T-cell (primary cell): ENCODE measurements around the gene SNRPA. TPM values are rescaled to one million over a fixed set of nuclear protein-coding genes. Genes with fewer than 3 reads are reported as not detected.

Source experiments
- ATAC-seq, 4 experiments: fragments of 200-7000 bp in 3 of 4; fragments of 150-1000 bp in 1 of 4; cut with Tn5 transposase; replicated peaks in 1 of 4; 1 replicate in 3 of 4; 2 replicates in 1 of 4; pipeline ENCODE4 v1.10.0; 2021; ENCODE audit warnings: moderate library complexity in 3 of 4, mild to moderate bottlenecking in 2 of 4, moderate number of reproducible peaks in 1 of 4
- CTCF ChIA-PET, 2 donors: fragments of 300-600 bp; sonication (Branson Sonifier 250); formaldehyde crosslinking; loops; one replicate each; lab custom pipeline; 2022; ENCODE audit warnings: antibody characterized with exemption in 2 of 2; lab: Charles Lee
- POLR2A ChIA-PET, 2 donors: fragments of 300-600 bp; sonication (Branson Sonifier 250); formaldehyde crosslinking; loops; one replicate each; lab custom pipeline; 2022; ENCODE audit warnings: antibody characterized with exemption in 2 of 2; lab: Charles Lee
- DNase-seq, 35 experiments: peaks; one replicate each; pipeline versions ENCODE4 v3.0.0 to v3.0.0-alpha.2; 2013 to 2023
- H3K27ac ChIP-seq: one replicate; pipeline ENCODE4 v1.5.1; 2013; ENCODE audit warnings: low read length
- H3K27me3 ChIP-seq, 2 experiments: replicated peaks in 1 of 2; 1 replicate in 1 of 2; 2 replicates in 1 of 2; pipeline versions ENCODE4 v1.6.1 to v1.7.0; 2013; ENCODE audit warnings: low read length in 1 of 2, mixed read lengths in 1 of 2; ENCODE audit not compliant: control insufficient read depth in 2 of 2, insufficient read depth in 2 of 2; ENCODE audit errors: extremely low read depth in 1 of 2
- H3K36me3 ChIP-seq, 2 donors: 1 replicate in 1 of 2; 2 replicates in 1 of 2; pipeline versions ENCODE4 v1.6.1 to v1.7.0; 2013; ENCODE audit warnings: low read length in 1 of 2; ENCODE audit not compliant: control insufficient read depth in 2 of 2, insufficient read depth in 1 of 2; ENCODE audit errors: extremely low read depth in 1 of 2
- H3K4me1 ChIP-seq, 2 experiments: 1 replicate in 1 of 2; 2 replicates in 1 of 2; pipeline versions ENCODE4 v1.6.1 to v1.7.0; 2013; ENCODE audit warnings: low read length in 2 of 2, mixed read lengths in 1 of 2; ENCODE audit not compliant: insufficient read depth in 2 of 2, control insufficient read depth in 1 of 2; ENCODE audit errors: extremely low read depth in 1 of 2
- H3K4me3 ChIP-seq, 2 donors: 1 replicate in 1 of 2; 2 replicates in 1 of 2; pipeline versions ENCODE4 v1.5.1 to v1.7.0; 2013; ENCODE audit warnings: mild to moderate bottlenecking in 2 of 2, low read length in 1 of 2, moderate library complexity in 1 of 2; ENCODE audit not compliant: control insufficient read depth in 1 of 2; ENCODE audit errors: extremely low read depth in 1 of 2
- H3K9me3 ChIP-seq: 2 replicates; pipeline ENCODE4 v1.7.0; 2013
- H3K27ac Mint-ChIP-seq, 2 donors: one replicate each; pipeline ENCODE4 v1.8.0; 2020 to 2021; ENCODE audit warnings: mild to moderate bottlenecking in 2 of 2, mixed read lengths in 2 of 2
- H3K27me3 Mint-ChIP-seq, 2 donors: one replicate each; pipeline ENCODE4 v1.8.0; 2021 to 2022; ENCODE audit warnings: mixed read lengths in 2 of 2
- H3K36me3 Mint-ChIP-seq: one replicate; pipeline ENCODE4 v1.8.0; 2021; ENCODE audit warnings: mixed read lengths
- H3K4me1 Mint-ChIP-seq, 3 donors: one replicate each; pipeline ENCODE4 v1.8.0; 2020 to 2022; ENCODE audit warnings: mixed read lengths in 3 of 3, mild to moderate bottlenecking in 1 of 3
- H3K4me3 Mint-ChIP-seq, 3 donors: one replicate each; pipeline ENCODE4 v1.8.0; 2020 to 2022; ENCODE audit warnings: mild to moderate bottlenecking in 3 of 3, mixed read lengths in 3 of 3, moderate library complexity in 3 of 3
- H3K9me3 Mint-ChIP-seq, 3 donors: one replicate each; pipeline ENCODE4 v1.8.0; 2020 to 2022; ENCODE audit warnings: mixed read lengths in 3 of 3
- WGBS: methylation state at CpG from one replicate; pipeline ENCODE4 v1.1.5; 2013; ENCODE audit warnings: missing lambda C conversion rate; ENCODE audit not compliant: insufficient coverage; 5-methylcytosine and 5-hydroxymethylcytosine counted together
- total RNA-seq, 35 experiments: library from RNA in 6 of 35; stranded (reverse) in 6 of 35; fragments of 120-200 nt in 1 of 35; gene quantifications; one replicate each; pipeline versions ENCODE4 v1.2.1 to v1.2.4 and lab custom pipeline; 2013 to 2026

Gene SNRPA
- total RNA-seq, 5 donors from 2014 or later (not counting 1 experiment from before 2014, with no cell fraction given), result 65.2 to 101 (median 79.1) TPM

GRCh38 chr19:40716031-40716481 is 34.9 kb upstream of the SNRPA start:
- Histone ChIP-seq H3K4me1 (peaks cover 32 to 77% of the 10 kb centered on the region in 2 experiments), H3K27ac (peak overlapping the region; percentile 91), H3K9me3 (no peaks in the 10 kb centered on the region), H3K36me3 (peaks cover 0 to 11% of the 10 kb centered on the region in 2 donors), H3K27me3 (no peaks in the 10 kb centered on the region), H3K4me3 (peak overlapping the region; percentile 69 to 90)
- Mint-ChIP-seq H3K4me3 (peak overlapping the region; percentile 80 to 91 (median 90)), H3K36me3 (peaks cover 22% of the 10 kb centered on the region), H3K4me1 (peaks cover 70 to 76% (median 71%) of the 10 kb centered on the region in 3 donors), H3K9me3 (no peaks in the 10 kb centered on the region), H3K27ac (peak overlapping the region; percentile 87 to 90), H3K27me3 (no peaks in the 10 kb centered on the region)
- 10% methylated on average over 2 of the region's 8 CpGs for whole genome bisulfite sequencing
- ChIA-PET CTCF (interaction anchor here in 1 of 2 donors (1.3 kb wide), 1 partner anchor 61 kb away, joined by 3 read pairs; no protein-coding TSS in a partner anchor), POLR2A (interaction anchor here in 1 of 2 donors (1.2 to 1.3 kb wide), 2 partner anchors 35 to 36 kb away, joined by 4 to 5 read pairs; partner anchors contain the start of genes ACTMAP and SNRPA)
- peak in 21 of 35 experiments; percentile 5 to 73 (median 28) for DNase-seq
- peak in 2 of 4 experiments; percentile 4 to 7 for ATAC-seq

GRCh38 chr19:40716482-40717324 is 34.3 kb upstream of the SNRPA start, which contains the start of the genes COQ8B and ITPKC:
Gene COQ8B, minus strand, starts transcription at chr19:40716886. Its CDS starts 2,254 bp downstream, at chr19:40714632.
Gene ITPKC, plus strand, starts transcription at chr19:40717112. Its CDS starts 24 bp downstream, at chr19:40717136.
- H3K4me3 ChIP-seq, result peak within 1 kb of the TSS; percentile 69 to 90
- Mint-ChIP-seq H3K4me1 (peaks cover 68 to 76% (median 69%) of the 10 kb centered on the region in 3 donors), H3K27me3 (no peaks in the 10 kb centered on the region), H3K4me3 (peak within 1 kb of the TSS; percentile 80 to 91 (median 90)), H3K9me3 (no peaks in the 10 kb centered on the region), H3K36me3 (peaks cover 16% of the 10 kb centered on the region), H3K27ac (peak within 1 kb of the TSS; percentile 87 to 90)
- DNase-seq (peak; percentile 97 to 100 (median 100)), ATAC-seq (peak; percentile 72 to 80 (median 76))
- peak within 1 kb of the TSS; percentile 91 for H3K27ac ChIP-seq
- CTCF ChIA-PET, result interaction anchor here in 1 of 2 donors (1.3 kb wide), 1 partner anchor 60 kb away, joined by 3 read pairs; no protein-coding TSS in a partner anchor
- no peaks in the 10 kb centered on the region for H3K27me3 ChIP-seq
- H3K4me1 ChIP-seq, result peaks cover 32 to 79% of the 10 kb centered on the region in 2 experiments
- H3K36me3 ChIP-seq, result peaks cover 0 to 4% of the 10 kb centered on the region in 2 donors
- POLR2A ChIA-PET, result interaction anchor here (1.0 to 1.3 kb wide), 3 partner anchors 34 to 61 kb away, joined by 3 to 5 read pairs (median 4); partner anchors contain the start of genes ACTMAP (in 1 of the 2), RAB4B (in 1 of the 2) and SNRPA (in 1 of the 2)
- no peaks in the 10 kb centered on the region for H3K9me3 ChIP-seq
- under 1% methylated on average over 70 of the region's 76 CpGs for WGBS

- Mint-ChIP-seq H3K27me3 (no peaks in the 10 kb centered on the region), H3K9me3 (no peaks in the 10 kb centered on the region), H3K36me3 (peaks cover 15% of the 10 kb centered on the region), H3K4me3 (peak overlapping the region; percentile 80 to 90 (median 87)), H3K27ac (no peak overlapping the region), H3K4me1 (peaks cover 72 to 80% (median 75%) of the 10 kb centered on the region in 3 donors)
- ChIA-PET POLR2A (interaction anchor here (1.0 to 1.3 kb wide), 3 partner anchors 33 to 61 kb away, joined by 3 to 5 read pairs (median 4); partner anchors contain the start of genes ACTMAP (in 1 of the 2), RAB4B (in 1 of the 2) and SNRPA (in 1 of the 2)), CTCF (interaction anchor here in 1 of 2 donors (1.3 kb wide), 1 partner anchor 60 kb away, joined by 3 read pairs; no protein-coding TSS in a partner anchor)
- peak in 2 of 35 experiments; percentile 15 to 17 for DNase-seq
- peak overlapping the region; percentile 69 to 90 for H3K4me3 ChIP-seq
- no peak for ATAC-seq
- peak overlapping the region; percentile 59 for H3K27ac ChIP-seq
- peaks cover 0 to 3% of the 10 kb centered on the region in 2 donors for H3K36me3 ChIP-seq
- WGBS, result 4% methylated on average over 20 of the region's 20 CpGs
- peaks cover 32 to 82% of the 10 kb centered on the region in 2 experiments for H3K4me1 ChIP-seq
- H3K9me3 ChIP-seq, result no peaks in the 10 kb centered on the region
- H3K27me3 ChIP-seq, result no peaks in the 10 kb centered on the region
Measured at GRCh38 chr19:40717325-40717879, 33.6 kb upstream of the SNRPA start.

- peaks cover 32 to 77% of the 10 kb centered on the region in 2 experiments for H3K4me1 ChIP-seq
- H3K27me3 ChIP-seq, result no peaks in the 10 kb centered on the region
- ATAC-seq, result no peak
- peak in 1 of 35 experiments; percentile 27 for DNase-seq
- CTCF ChIA-PET, result no interaction called here
- H3K9me3 ChIP-seq, result no peaks in the 10 kb centered on the region
- H3K4me1 Mint-ChIP-seq, result peaks cover 70 to 82% (median 79%) of the 10 kb centered on the region in 3 donors
- H3K27me3 Mint-ChIP-seq, result no peaks in the 10 kb centered on the region
- H3K36me3 ChIP-seq, result no peaks in the 10 kb centered on the region
- peak overlapping the region; percentile 80 to 90 (median 87) for H3K4me3 Mint-ChIP-seq
- no peak overlapping the region for H3K27ac ChIP-seq
- H3K27ac Mint-ChIP-seq, result peak overlapping the region; percentile 79 to 80
- POLR2A ChIA-PET, result no interaction called here
- 79% methylated on average over 12 of the region's 20 CpGs for WGBS
- H3K36me3 Mint-ChIP-seq, result peaks cover 13% of the 10 kb centered on the region
- H3K9me3 Mint-ChIP-seq, result no peaks in the 10 kb centered on the region
- H3K4me3 ChIP-seq, result peak overlapping the region; percentile 69 to 90
Measured at GRCh38 chr19:40717880-40718773, 32.9 kb upstream of the SNRPA start.

GRCh38 chr19:40718774-40719391 is 32.1 kb upstream of the SNRPA start:
- H3K27me3 ChIP-seq, result no peaks in the 10 kb centered on the region
- ChIA-PET POLR2A (no interaction called here), CTCF (no interaction called here)
- H3K27ac ChIP-seq, result no peak overlapping the region
- DNase-seq (peak in 2 of 35 experiments; percentile 6 to 18), ATAC-seq (no peak)
- peak overlapping the region; percentile 80 to 90 (median 87) for H3K4me3 Mint-ChIP-seq
- peaks cover 32 to 69% of the 10 kb centered on the region in 2 experiments for H3K4me1 ChIP-seq
- H3K27me3 Mint-ChIP-seq, result no peaks in the 10 kb centered on the region
- H3K9me3 Mint-ChIP-seq, result no peaks in the 10 kb centered on the region
- peaks cover 18% of the 10 kb centered on the region for H3K36me3 Mint-ChIP-seq
- H3K36me3 ChIP-seq, result peaks cover 0 to 3% of the 10 kb centered on the region in 2 donors
- 71% methylated on average over 9 of the region's 16 CpGs for WGBS
- H3K9me3 ChIP-seq, result no peaks in the 10 kb centered on the region
- H3K27ac Mint-ChIP-seq, result no peak overlapping the region
- peak overlapping the region; percentile 5 to 26 for H3K4me3 ChIP-seq
- peaks cover 70 to 85% (median 83%) of the 10 kb centered on the region in 3 donors for H3K4me1 Mint-ChIP-seq
